Neural cell (in vitro differentiated cells): ENCODE measurements around the gene UBR2. TPM values are rescaled to one million over a fixed set of nuclear protein-coding genes. Genes with fewer than 3 reads are reported as not detected.
A peak's percentile ranks its signal among the peaks of the same experiment; 100 is the strongest.

Source experiments
- H2AFZ ChIP-seq: fragments of 200-600, 300-800 bp; sonication (generic), shearing (Covaris generic); 2 replicates; pipeline ENCODE4 v1.6.0; 2014; ENCODE audit warnings: low read depth, mild to moderate bottlenecking, antibody characterized with exemption, low read length, moderate library complexity
- H3F3A ChIP-seq: fragments of 200-600 bp; shearing (Covaris generic); 2 replicates; pipeline ENCODE4 v1.6.1; 2016; ENCODE audit warnings: mild to moderate bottlenecking, moderate library complexity, mixed read lengths, antibody characterized with exemption, low read length; ENCODE audit not compliant: insufficient read depth, poor library complexity, severe bottlenecking
- H3K27ac ChIP-seq: fragments of 200-600, 300-800 bp; sonication (generic), shearing (Covaris generic); 2 replicates; pipeline ENCODE4 v1.5.1; 2014; ENCODE audit warnings: mild to moderate bottlenecking, low read length, moderate library complexity
- H3K27me3 ChIP-seq: fragments of 300-800, 200-600 bp; sonication (generic), shearing (Covaris generic); 2 replicates; pipeline ENCODE4 v1.6.0; 2014; ENCODE audit warnings: mild to moderate bottlenecking, low read depth, low read length, moderate library complexity; ENCODE audit not compliant: insufficient read depth
- H3K36me3 ChIP-seq: fragments of 300-800, 200-600 bp; sonication (generic), shearing (Covaris generic); 2 replicates; pipeline ENCODE4 v1.5.1; 2014; ENCODE audit warnings: mild to moderate bottlenecking, antibody characterized with exemption, low read length, moderate library complexity; ENCODE audit not compliant: insufficient read depth
- H3K4me2 ChIP-seq: fragments of 300-800, 200-600 bp; sonication (generic), shearing (Covaris generic); 2 replicates; pipeline ENCODE4 v1.6.0; 2014; ENCODE audit warnings: mild to moderate bottlenecking, low read length
- H3K4me3 ChIP-seq: fragments of 300-800, 200-600 bp; sonication (generic), shearing (Covaris generic); 2 replicates; pipeline ENCODE4 v1.5.1; 2014; ENCODE audit warnings: mild to moderate bottlenecking, low read length, moderate library complexity
- H3K79me2 ChIP-seq: fragments of 200-600 bp; shearing (Covaris generic); replicated peaks from 2 replicates; pipeline ENCODE4 v1.6.0; 2014; ENCODE audit warnings: mild to moderate bottlenecking, low read length, moderate library complexity; ENCODE audit not compliant: insufficient read depth
- H3K9ac ChIP-seq: fragments of 300-800, 200-600 bp; sonication (generic), shearing (Covaris generic); 2 replicates; pipeline ENCODE4 v1.6.1; 2016; ENCODE audit warnings: mild to moderate bottlenecking, low read length, mixed read lengths
- H3K9me2 ChIP-seq: fragments of 200-600 bp; shearing (Covaris generic); 2 replicates; pipeline ENCODE4 v1.6.1; 2016; ENCODE audit warnings: mild to moderate bottlenecking, low read length, mixed read lengths; ENCODE audit not compliant: insufficient read depth
- H3K9me3 ChIP-seq: fragments of 200-600, 300-800 bp; sonication (generic), shearing (Covaris generic); 2 replicates; pipeline ENCODE4 v1.6.1; 2016; ENCODE audit warnings: mild to moderate bottlenecking, mixed run types, low read length, moderate library complexity, mixed read lengths
- H4K20me1 ChIP-seq: fragments of 200-600 bp; shearing (Covaris generic); 2 replicates; pipeline ENCODE4 v1.6.1; 2016; ENCODE audit warnings: mild to moderate bottlenecking, mixed run types; ENCODE audit not compliant: insufficient read depth
- CTCF ChIP-seq: fragments of 450-650 bp; IDR thresholded peaks from 2 replicates; pipeline ENCODE4 v1.5.1; 2014; ENCODE audit warnings: antibody characterized with exemption, mild to moderate bottlenecking, moderate library complexity; ENCODE audit not compliant: poor library complexity, severe bottlenecking
- EP300 ChIP-seq: fragments of 450-650 bp; conservative IDR thresholded peaks from 2 replicates; pipeline ENCODE4 v1.6.1; 2014; ENCODE audit warnings: antibody characterized with exemption, mild to moderate bottlenecking, moderate library complexity; ENCODE audit not compliant: poor library complexity, severe bottlenecking
- EZH2 ChIP-seq: fragments of 200-600, 300-800 bp; shearing (Covaris generic), sonication (generic); IDR thresholded peaks from 2 replicates; pipeline ENCODE4 v1.6.1; 2014; ENCODE audit warnings: antibody characterized with exemption, low read length, borderline replicate concordance, mild to moderate bottlenecking; ENCODE audit not compliant: insufficient read depth, poor library complexity, severe bottlenecking
- MXI1 ChIP-seq: fragments of 450-650 bp; conservative IDR thresholded peaks from 2 replicates; pipeline ENCODE4 v1.6.1; 2014; ENCODE audit warnings: antibody characterized with exemption, mild to moderate bottlenecking; ENCODE audit not compliant: poor library complexity, severe bottlenecking
- POLR2AphosphoS5 ChIP-seq: IDR thresholded peaks from 2 replicates; pipeline ENCODE4 v1.6.1; 2012
- RAD21 ChIP-seq: fragments of 450-650 bp; conservative IDR thresholded peaks from 2 replicates; pipeline ENCODE4 v1.6.1; 2014; ENCODE audit warnings: antibody characterized with exemption, mild to moderate bottlenecking, moderate library complexity
- REST ChIP-seq: IDR thresholded peaks from 2 replicates; pipeline ENCODE4 v1.6.1; 2012; ENCODE audit warnings: borderline replicate concordance
- SMC3 ChIP-seq: fragments of 450-650 bp; conservative IDR thresholded peaks from 2 replicates; pipeline ENCODE4 v1.6.1; 2014; ENCODE audit warnings: antibody characterized with exemption, mild to moderate bottlenecking, moderate library complexity; ENCODE audit not compliant: poor library complexity
- TAF1 ChIP-seq: IDR thresholded peaks from 2 replicates; pipeline ENCODE4 v1.6.1; 2012; ENCODE audit warnings: low read depth
- polyA plus RNA-seq: library from polyadenylated mRNA; depleted of rRNA; stranded (reverse); fragments of >200 nt; gene quantifications from 2 replicates; pipeline ENCODE4 v1.2.3, GENCODE V29; 2014

Gene UBR2
- polyA plus RNA-seq, 1 donor from 2014 or later, result 24.4 TPM

GRCh38 chr6:42616716-42617115, 52.9 kb downstream of the UBR2 start:
- Histone ChIP-seq H3K36me3 (no peaks in the 10 kb centered on the region), H3F3A (no peaks in the 10 kb centered on the region), H3K4me2 (no peak overlapping the region), H3K4me3 (no peak overlapping the region), H3K9me3 (no peaks in the 10 kb centered on the region), H4K20me1 (no peaks in the 10 kb centered on the region), H3K27me3 (no peaks in the 10 kb centered on the region), H3K9ac (no peak overlapping the region), H3K27ac (peak overlapping the region; percentile 10), H2AFZ (no peak overlapping the region), H3K9me2 (no peaks in the 10 kb centered on the region), H3K79me2 (no peaks in the 10 kb centered on the region)
- no peak for TF ChIP-seq TAF1
- TF ChIP-seq MXI1, result no peak
- no peak for TF ChIP-seq SMC3
- TF ChIP-seq RAD21, result no peak
- TF ChIP-seq POLR2AphosphoS5, result no peak

- Histone ChIP-seq H3K9ac (no peak overlapping the region), H3K9me2 (no peaks in the 10 kb centered on the region), H3K4me2 (no peak overlapping the region), H3F3A (no peaks in the 10 kb centered on the region), H3K4me3 (no peak overlapping the region), H2AFZ (no peak overlapping the region), H4K20me1 (no peaks in the 10 kb centered on the region), H3K36me3 (no peaks in the 10 kb centered on the region), H3K27me3 (no peaks in the 10 kb centered on the region), H3K79me2 (no peaks in the 10 kb centered on the region), H3K9me3 (no peaks in the 10 kb centered on the region), H3K27ac (no peak overlapping the region)
- no peak for TF ChIP-seq CTCF
- no peak for TF ChIP-seq MXI1
- no peak for TF ChIP-seq POLR2AphosphoS5
- no peak for TF ChIP-seq SMC3
- TF ChIP-seq EZH2, result no peak
- no peak for TF ChIP-seq EP300
- TF ChIP-seq TAF1, result no peak
- no peak for TF ChIP-seq REST
- TF ChIP-seq RAD21, result no peak
Measured at GRCh38 chr6:42618105-42618504, 54.3 kb downstream of the UBR2 start.

GRCh38 chr6:42618686-42619085, 54.9 kb downstream of the UBR2 start:
- Histone ChIP-seq H3K9me2 (no peaks in the 10 kb centered on the region), H3F3A (no peaks in the 10 kb centered on the region), H2AFZ (no peak overlapping the region), H3K79me2 (no peaks in the 10 kb centered on the region), H3K27me3 (no peaks in the 10 kb centered on the region), H3K4me3 (no peak overlapping the region), H3K36me3 (no peaks in the 10 kb centered on the region), H3K4me2 (no peak overlapping the region), H3K9ac (no peak overlapping the region), H4K20me1 (no peaks in the 10 kb centered on the region), H3K9me3 (no peaks in the 10 kb centered on the region), H3K27ac (no peak overlapping the region)
- TF ChIP-seq MXI1 (no peak), EP300 (no peak), POLR2AphosphoS5 (no peak), SMC3 (no peak), REST (no peak), TAF1 (no peak), EZH2 (no peak), CTCF (no peak), RAD21 (no peak)
